ENCODE measurements around the gene ODAD3. TPM values are rescaled to one million over a fixed set of nuclear protein-coding genes. Genes with fewer than 3 reads are reported as not detected.
A peak's percentile ranks its signal among the peaks of the same experiment; 100 is the strongest.

Gene ODAD3
- total and polyA plus RNA-seq, 9 donors: 0.18 to 5.4 (median 0.56) TPM

DNA sequence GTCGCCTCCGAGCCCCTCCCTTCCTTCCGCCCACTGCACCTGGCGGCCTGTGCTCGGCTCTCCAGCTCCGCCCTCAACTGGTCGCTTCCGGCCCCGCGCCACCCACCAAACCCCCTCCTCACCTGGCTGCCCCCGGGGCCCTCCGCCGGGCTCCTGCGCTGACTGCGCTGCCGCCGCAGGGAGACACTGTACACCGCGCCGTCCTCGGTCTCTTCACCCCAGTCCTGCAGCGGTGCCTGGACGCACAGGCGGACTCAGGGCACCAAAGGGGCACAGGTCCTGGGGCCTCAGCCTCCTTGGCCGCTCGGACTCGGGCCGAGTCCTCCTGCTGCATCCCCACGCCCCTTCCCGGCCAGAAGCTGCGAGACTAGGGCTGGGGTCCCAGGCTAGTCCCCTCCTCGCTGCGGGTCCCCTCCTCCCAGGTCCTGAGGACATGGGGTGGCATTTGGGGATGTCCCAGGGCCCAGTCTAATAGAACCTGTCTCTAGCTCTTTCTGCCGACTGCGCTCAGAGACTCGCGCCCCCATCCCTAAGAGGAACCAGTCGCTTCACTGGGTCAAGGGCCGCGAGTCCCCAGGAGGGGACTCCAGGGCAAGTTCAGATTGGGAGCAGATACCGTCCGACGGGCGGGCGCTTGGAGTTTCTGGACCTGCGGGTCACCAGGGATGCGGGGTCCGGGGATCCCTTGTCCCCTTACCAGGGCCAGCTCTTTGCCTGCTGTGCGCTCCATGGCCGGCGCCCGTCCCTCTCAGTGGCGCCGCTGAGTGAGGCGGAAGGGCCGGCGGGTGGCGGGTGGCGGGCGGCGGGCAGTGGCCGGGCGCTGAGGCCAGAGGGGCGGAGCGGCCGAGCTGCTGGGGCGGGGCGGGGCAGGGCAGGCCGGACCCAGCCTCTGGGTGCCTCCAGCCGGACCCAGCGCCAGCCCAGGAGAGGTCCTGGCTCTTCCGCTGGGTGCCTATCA lies 16.1 kb downstream of the ODAD3 start, which contains the start of gene RGL3:
RGL3 (minus strand) TSS at position 766 of the 958 bp plus-strand sequence; CDS start at position 730, 36 bp downstream.
- TF ChIP-seq, protein P1, sequence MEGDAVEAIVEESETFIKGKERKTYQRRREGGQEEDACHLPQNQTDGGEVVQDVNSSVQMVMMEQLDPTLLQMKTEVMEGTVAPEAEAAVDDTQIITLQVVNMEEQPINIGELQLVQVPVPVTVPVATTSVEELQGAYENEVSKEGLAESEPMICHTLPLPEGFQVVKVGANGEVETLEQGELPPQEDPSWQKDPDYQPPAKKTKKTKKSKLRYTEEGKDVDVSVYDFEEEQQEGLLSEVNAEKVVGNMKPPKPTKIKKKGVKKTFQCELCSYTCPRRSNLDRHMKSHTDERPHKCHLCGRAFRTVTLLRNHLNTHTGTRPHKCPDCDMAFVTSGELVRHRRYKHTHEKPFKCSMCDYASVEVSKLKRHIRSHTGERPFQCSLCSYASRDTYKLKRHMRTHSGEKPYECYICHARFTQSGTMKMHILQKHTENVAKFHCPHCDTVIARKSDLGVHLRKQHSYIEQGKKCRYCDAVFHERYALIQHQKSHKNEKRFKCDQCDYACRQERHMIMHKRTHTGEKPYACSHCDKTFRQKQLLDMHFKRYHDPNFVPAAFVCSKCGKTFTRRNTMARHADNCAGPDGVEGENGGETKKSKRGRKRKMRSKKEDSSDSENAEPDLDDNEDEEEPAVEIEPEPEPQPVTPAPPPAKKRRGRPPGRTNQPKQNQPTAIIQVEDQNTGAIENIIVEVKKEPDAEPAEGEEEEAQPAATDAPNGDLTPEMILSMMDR (IDR thresholded peaks at IDR 0.05): no peak
- TF ChIP-seq EP300 (IDR thresholded peaks at IDR 0.05) (no peak), POLR2A (IDR thresholded peaks at IDR 0.05) (no peak)
- intact Hi-C loops (cut with DNase I): no loop called here
- no peak within 1 kb of the TSS for H3K27ac ChIP-seq
- peaks cover 2% of the 10 kb centered on the region for H3K27me3 ChIP-seq
- H3K36me3 ChIP-seq: no peaks in the 10 kb centered on the region
- no peak for DNase-seq
- H3K4me3 ChIP-seq: peak within 1 kb of the TSS; percentile 13
- peaks cover 14% of the 10 kb centered on the region for H3K4me1 ChIP-seq (ENCODE audit: insufficient read depth)
- H3K9me3 ChIP-seq: no peaks in the 10 kb centered on the region
- 2 to 4% (median 4%) methylated on average over 51 to 72 of the region's 72 CpGs for WGBS, 3 donors

DNA sequence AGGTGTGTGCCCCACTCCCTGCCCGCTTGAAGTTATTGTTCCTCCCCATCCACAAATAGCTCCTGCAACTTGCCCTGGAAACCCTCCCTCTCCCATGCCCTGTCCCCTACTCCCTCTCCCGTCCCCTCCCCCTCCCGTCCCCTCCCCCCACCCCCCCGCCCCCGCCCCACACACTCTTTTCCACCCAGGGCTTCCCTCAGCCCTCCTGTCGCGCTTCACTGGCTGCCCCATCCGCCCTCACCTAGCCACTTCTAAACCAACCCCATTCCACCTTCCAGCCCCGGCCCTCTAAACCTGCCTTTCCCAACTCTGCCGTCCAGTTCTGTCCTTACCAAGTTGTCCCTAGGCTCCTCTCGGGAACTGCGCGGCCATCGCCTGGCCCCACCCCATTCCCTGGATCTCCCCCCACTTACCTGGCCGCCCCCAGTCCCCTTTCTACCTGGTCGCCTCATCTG lies 16.8 kb downstream of the ODAD3 start:
- 4 to 19% (median 7%) methylated on average over 15 to 16 of the region's 16 CpGs for WGBS, 3 donors

DNA sequence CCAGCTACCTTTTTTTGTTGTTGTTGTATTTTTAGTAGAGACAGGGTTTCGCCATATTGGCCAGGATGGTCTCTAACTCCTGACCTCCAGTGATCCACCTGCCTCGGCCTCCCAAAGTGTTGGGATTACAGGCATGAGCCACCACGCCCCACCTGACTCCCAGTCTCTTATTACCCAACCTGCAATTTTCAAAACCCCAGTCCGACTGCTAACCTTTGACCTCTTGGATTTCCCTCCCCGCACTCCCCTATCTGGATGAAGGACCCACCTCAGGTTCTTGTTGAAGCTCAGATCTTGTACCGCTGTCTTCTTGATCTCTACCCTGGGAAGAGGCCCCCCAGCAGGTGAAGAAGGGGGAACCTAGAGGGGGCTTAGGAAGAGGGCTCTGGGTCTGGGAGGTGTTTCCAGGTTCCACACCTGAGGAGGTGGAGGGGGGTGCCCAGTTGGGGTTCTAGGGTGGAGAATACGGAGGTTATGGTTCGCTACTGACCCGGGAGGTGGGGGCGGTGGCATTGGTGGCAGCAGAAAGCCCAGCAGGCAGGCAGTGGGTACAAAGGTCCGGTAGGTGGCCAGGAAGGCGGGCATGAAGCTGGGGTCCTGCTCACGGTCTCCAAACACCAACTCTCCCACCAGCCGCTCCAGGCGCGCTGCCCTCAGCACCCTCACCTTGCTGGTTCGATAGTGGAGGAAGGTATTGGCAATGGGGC lies 18.4 kb downstream of the ODAD3 start:
- intact Hi-C loops (cut with DNase I): no loop called here
- no peaks in the 10 kb centered on the region for H3K9me3 ChIP-seq

More for the DNA sequence above, 16.8 kb downstream of the ODAD3 start:
- DNase-seq: no peak
- TF ChIP-seq, protein P1 (IDR thresholded peaks at IDR 0.05): no peak
- TF ChIP-seq POLR2A (IDR thresholded peaks at IDR 0.05) (no peak), EP300 (IDR thresholded peaks at IDR 0.05) (no peak)
- H3K4me3 ChIP-seq: peak overlapping the region; percentile 13
- H3K4me1 ChIP-seq (ENCODE audit: insufficient read depth): peaks cover 13% of the 10 kb centered on the region
- H3K27me3 ChIP-seq: peaks cover 2% of the 10 kb centered on the region
- H3K9me3 ChIP-seq: no peaks in the 10 kb centered on the region
- no peak overlapping the region for H3K27ac ChIP-seq
- no peaks in the 10 kb centered on the region for H3K36me3 ChIP-seq
- intact Hi-C loops (cut with DNase I): no loop called here

DNA sequence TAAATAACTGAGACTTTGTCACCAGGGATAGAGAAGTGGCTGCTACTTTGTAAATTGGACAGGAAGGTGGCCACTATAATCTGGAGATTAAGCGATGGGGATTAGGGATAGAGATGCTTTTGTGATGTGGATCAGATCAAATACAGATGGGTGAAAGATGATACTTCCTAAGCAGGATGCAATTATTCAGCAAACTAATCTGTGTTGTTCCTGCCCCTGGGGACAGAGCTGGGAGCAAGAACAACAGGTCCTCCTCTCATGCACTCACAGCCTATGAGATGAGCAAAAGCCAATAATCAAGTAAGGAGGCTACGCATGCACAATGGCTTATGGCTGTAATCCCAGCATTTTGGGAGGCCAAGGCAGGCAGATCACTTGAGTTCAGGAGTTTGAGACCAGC lies 20.4 kb downstream of the ODAD3 start:
- Histone ChIP-seq H3K36me3 (no peaks in the 10 kb centered on the region), H3K27ac (no peak overlapping the region), H3K4me1 (ENCODE audit: insufficient read depth) (no peaks in the 10 kb centered on the region), H3K9me3 (no peaks in the 10 kb centered on the region), H3K27me3 (no peaks in the 10 kb centered on the region), H3K4me3 (no peak overlapping the region)
- intact Hi-C loops (cut with DNase I): no loop called here
- 80 to 86% (median 80%) methylated on average over 2 of the region's 2 CpGs for WGBS, 3 donors
- no peak for DNase-seq
- TF ChIP-seq, protein P1 (IDR thresholded peaks at IDR 0.05): no peak
- TF ChIP-seq EP300 (IDR thresholded peaks at IDR 0.05) (no peak), POLR2A (IDR thresholded peaks at IDR 0.05) (no peak)

More for the DNA sequence above, 18.4 kb downstream of the ODAD3 start:
- 84 to 89% (median 85%) methylated on average over 17 of the region's 17 CpGs for WGBS, 3 donors
- no peak overlapping the region for H3K27ac ChIP-seq
- H3K36me3 ChIP-seq: no peaks in the 10 kb centered on the region
- TF ChIP-seq EP300 (IDR thresholded peaks at IDR 0.05): no peak
- TF ChIP-seq POLR2A (IDR thresholded peaks at IDR 0.05): no peak
- TF ChIP-seq, protein P1 (IDR thresholded peaks at IDR 0.05): no peak
- no peak overlapping the region for H3K4me3 ChIP-seq
- no peak for DNase-seq
- peaks cover under 1% of the 10 kb centered on the region for H3K27me3 ChIP-seq
- peaks cover 6% of the 10 kb centered on the region for H3K4me1 ChIP-seq (ENCODE audit: insufficient read depth)
